Fibroblast of villous mesenchyme (primary cell): Measurements from ENCODE around the gene APBB1IP. TPM values are rescaled to one million over a fixed set of nuclear protein-coding genes. Genes with fewer than 3 reads are reported as not detected.
"Not testable (repeated sequence)": the region's sequence is repeated elsewhere in the genome, so short reads cannot be mapped to it uniquely, and the experiment has no call there.

Experiments
- DNase-seq: peaks from one replicate; pipeline ENCODE4 v3.0.0-alpha.2; 2010; ENCODE audit warnings: low read depth
- H3K4me3 ChIP-seq: 2 replicates; pipeline ENCODE4 v1.5.1; 2011; ENCODE audit warnings: low read depth, mild to moderate bottlenecking, low read length
- total RNA-seq: library from RNA; depleted of rRNA; stranded (reverse); fragments of >200 nt; gene quantifications from 2 replicates; pipeline ENCODE4 v1.2.3, GENCODE V29; 2012
- TF ChIP-seq, protein P1 (sequence below): IDR thresholded peaks from 2 replicates; pipeline ENCODE4 v1.5.1; 2012; ENCODE audit warnings: low read depth, mild to moderate bottlenecking, low read length; ENCODE audit not compliant: insufficient read depth

The APBB1IP gene
- total RNA-seq, 1 donor: 4.3 TPM

- no peak for DNase-seq
- H3K4me3 ChIP-seq: no peak overlapping the region
- TF ChIP-seq, protein P1, sequence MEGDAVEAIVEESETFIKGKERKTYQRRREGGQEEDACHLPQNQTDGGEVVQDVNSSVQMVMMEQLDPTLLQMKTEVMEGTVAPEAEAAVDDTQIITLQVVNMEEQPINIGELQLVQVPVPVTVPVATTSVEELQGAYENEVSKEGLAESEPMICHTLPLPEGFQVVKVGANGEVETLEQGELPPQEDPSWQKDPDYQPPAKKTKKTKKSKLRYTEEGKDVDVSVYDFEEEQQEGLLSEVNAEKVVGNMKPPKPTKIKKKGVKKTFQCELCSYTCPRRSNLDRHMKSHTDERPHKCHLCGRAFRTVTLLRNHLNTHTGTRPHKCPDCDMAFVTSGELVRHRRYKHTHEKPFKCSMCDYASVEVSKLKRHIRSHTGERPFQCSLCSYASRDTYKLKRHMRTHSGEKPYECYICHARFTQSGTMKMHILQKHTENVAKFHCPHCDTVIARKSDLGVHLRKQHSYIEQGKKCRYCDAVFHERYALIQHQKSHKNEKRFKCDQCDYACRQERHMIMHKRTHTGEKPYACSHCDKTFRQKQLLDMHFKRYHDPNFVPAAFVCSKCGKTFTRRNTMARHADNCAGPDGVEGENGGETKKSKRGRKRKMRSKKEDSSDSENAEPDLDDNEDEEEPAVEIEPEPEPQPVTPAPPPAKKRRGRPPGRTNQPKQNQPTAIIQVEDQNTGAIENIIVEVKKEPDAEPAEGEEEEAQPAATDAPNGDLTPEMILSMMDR: no peak
These were observed 53.1 kb downstream of the APBB1IP start for GRCh38 chr10:26491276-26491675.

- DNase-seq: no peak
- H3K4me3 ChIP-seq: no peak overlapping the region
- TF ChIP-seq, protein P1: no peak
These were observed 53.8 kb downstream of the APBB1IP start for GRCh38 chr10:26491934-26492333.

DNA sequence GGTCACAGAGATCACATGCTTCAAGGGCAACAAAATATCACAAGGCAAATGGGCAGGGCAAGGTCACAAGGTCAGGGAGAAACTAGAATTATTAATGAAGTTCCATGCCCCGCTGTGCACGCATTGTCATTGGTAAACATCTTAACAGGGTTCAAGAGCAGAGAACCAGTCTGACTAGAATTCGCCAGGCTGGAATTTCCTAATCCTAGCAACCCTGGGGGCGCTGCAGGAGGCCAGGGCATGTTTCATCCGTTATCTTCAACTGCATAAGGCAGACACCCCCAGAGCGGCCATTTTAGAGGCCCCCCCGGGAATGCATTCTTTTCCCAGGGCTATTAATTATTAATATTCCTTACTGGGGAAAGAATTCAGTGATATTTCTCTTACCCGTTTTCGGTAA is 54.6 kb downstream of the APBB1IP start:
- H3K4me3 ChIP-seq, DNase-seq: not testable (repeated sequence)

DNA sequence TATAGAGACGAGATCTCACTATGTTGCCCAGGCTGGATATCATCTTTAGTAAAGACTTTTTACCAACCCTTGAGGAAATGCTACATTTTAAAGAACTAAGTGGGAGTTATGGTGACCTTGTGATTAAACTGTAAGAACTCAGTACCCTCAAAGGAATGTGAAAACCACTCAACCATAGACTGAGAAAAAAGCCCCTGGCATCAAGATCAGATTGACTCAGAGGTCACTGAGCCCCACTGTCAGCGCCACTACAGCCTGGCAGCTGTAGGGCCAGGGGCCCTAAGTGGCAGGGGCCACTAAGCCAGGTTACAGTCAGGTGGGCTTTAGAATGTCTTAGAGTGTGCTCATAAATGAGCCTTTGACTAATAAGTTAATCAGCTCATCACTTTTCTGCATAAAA is 55.9 kb downstream of the APBB1IP start:
- DNase-seq: no peak
- TF ChIP-seq, protein P1: no peak
- no peak overlapping the region for H3K4me3 ChIP-seq

GRCh38 chr10:26499426-26499825 is 61.3 kb downstream of the APBB1IP start:
- H3K4me3 ChIP-seq: no peak overlapping the region
- TF ChIP-seq, protein P1: no peak
- DNase-seq: no peak

DNA sequence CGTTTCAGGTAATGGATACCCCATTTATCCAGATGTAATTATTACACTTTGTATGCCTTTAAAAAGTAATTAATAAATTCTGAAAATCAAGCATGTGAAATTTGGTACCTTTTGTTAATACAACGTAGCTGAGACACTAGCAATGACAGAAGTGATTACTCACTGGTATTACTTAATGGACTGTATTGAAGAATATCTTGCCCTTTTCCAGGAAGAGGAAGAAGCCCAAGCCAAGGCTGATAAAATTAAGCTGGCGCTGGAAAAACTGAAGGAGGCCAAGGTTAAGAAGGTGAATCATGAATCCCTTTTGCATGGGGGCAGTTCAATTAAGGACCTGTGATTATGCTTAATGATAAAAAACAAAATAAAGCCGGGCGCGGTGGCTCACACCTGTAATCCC is 64.8 kb downstream of the APBB1IP start:
- no peak overlapping the region for H3K4me3 ChIP-seq
- TF ChIP-seq, protein P1: no peak
- DNase-seq: no peak

- no peak for DNase-seq
- H3K4me3 ChIP-seq: no peak overlapping the region
- TF ChIP-seq, protein P1: peak; percentile 9
These were observed 65.8 kb downstream of the APBB1IP start for GRCh38 chr10:26503911-26504310.

GRCh38 chr10:26504429-26504828 is 66.3 kb downstream of the APBB1IP start:
- H3K4me3 ChIP-seq, DNase-seq: not testable (repeated sequence)
